HepG2 (cell line): ENCODE results near the gene HMG20B. TPM values are rescaled to one million over a fixed set of nuclear protein-coding genes. Genes with fewer than 3 reads are reported as not detected.
A peak's percentile ranks its signal among the peaks of the same experiment; 100 is the strongest.

ENCODE experiments used
- ATAC-seq: fragments of 200-7000 bp; cut with Tn5 transposase; 3 replicates; pipeline ENCODE4 v1.9.1; 2020; ENCODE audit warnings: mild to moderate bottlenecking, moderate library complexity
- BruUV-seq: library from RNA; stranded (reverse); fragments of 400-500 nt; replicated peaks from 2 replicates; lab custom pipeline; 2021; lab: Mats Ljungman, UMichigan
- CTCF ChIA-PET: fragments of 300-600 bp; formaldehyde crosslinking; extraction: SDS; loops from one replicate; lab custom pipeline; 2021; ENCODE audit warnings: low total read pairs, inconsistent platforms, low intra/inter-chr PET ratio; lab: Yijun Ruan, JAX
- POLR2A ChIA-PET: fragments of 350-600 bp; sonication (Branson Sonifier 250); formaldehyde crosslinking; loops from one replicate; lab custom pipeline; 2020; ENCODE audit warnings: antibody characterized with exemption, inconsistent platforms; lab: Yijun Ruan, JAX
- DNase-seq: peaks from one replicate; pipeline ENCODE4 v3.0.0-alpha.2; 2015; ENCODE audit warnings: low spot score
- FAIRE-seq: peaks from 3 replicates; lab custom pipeline; 2011; peaks lifted over from hg19 to GRCh38; lab: Jason Lieb, UNC
- H2AFZ ChIP-seq: one replicate; pipeline ENCODE4 v1.6.1; 2011; ENCODE audit warnings: low read length, inconsistent platforms
- H3K27ac ChIP-seq: fragments of 300-600 bp; 3 replicates; pipeline ENCODE4 v1.8.0; 2011; ENCODE audit warnings: mixed run types, mild to moderate bottlenecking, mixed read lengths, low read length, inconsistent platforms; ENCODE audit not compliant: insufficient read depth; ENCODE audit errors: extremely low read length
- H3K27me3 ChIP-seq, 2 experiments: fragments of 200-600 bp in 1 of 2; 2 replicates in 1 of 2; 3 replicates in 1 of 2; pipeline versions ENCODE4 v1.6.0 to v1.8.0; 2011; ENCODE audit warnings: low read length in 2 of 2, mild to moderate bottlenecking in 2 of 2, moderate library complexity in 2 of 2, inconsistent platforms in 1 of 2; ENCODE audit not compliant: insufficient read depth in 2 of 2, control insufficient read depth in 1 of 2
- H3K36me3 ChIP-seq, 2 experiments: fragments of 200-600 bp in 1 of 2; replicated peaks in 1 of 2; 2 replicates in 1 of 2; 3 replicates in 1 of 2; pipeline versions ENCODE4 v1.5.1 to v1.8.0; 2011; ENCODE audit warnings: low read length in 2 of 2, inconsistent platforms in 1 of 2; ENCODE audit not compliant: insufficient read depth in 2 of 2, control insufficient read depth in 1 of 2
- H3K4me1 ChIP-seq: 2 replicates; pipeline ENCODE4 v1.5.1; 2012; ENCODE audit warnings: low read length, inconsistent platforms; ENCODE audit not compliant: insufficient read depth
- H3K4me2 ChIP-seq: 2 replicates; pipeline ENCODE4 v1.6.0; 2011; ENCODE audit warnings: low read depth, low read length, inconsistent platforms
- H3K4me3 ChIP-seq, 3 experiments: fragments of 200-600 bp in 1 of 3; sonication (generic), shearing (Covaris generic) in 1 of 3; replicated peaks in 1 of 3; 2 replicates each; pipeline ENCODE4 v1.5.1; 2011 to 2016; ENCODE audit warnings: low read length in 3 of 3, inconsistent platforms in 2 of 3, low read depth in 2 of 3, mild to moderate bottlenecking in 2 of 3, control low read depth in 1 of 3, mixed read lengths in 1 of 3; ENCODE audit not compliant: insufficient read depth in 1 of 3
- H3K79me2 ChIP-seq: one replicate; pipeline ENCODE4 v1.6.1; 2011; ENCODE audit warnings: low read length, inconsistent platforms; ENCODE audit not compliant: insufficient read depth
- H3K9ac ChIP-seq: 2 replicates; pipeline ENCODE4 v1.6.0; 2011; ENCODE audit warnings: mild to moderate bottlenecking, low read depth, low read length, inconsistent platforms; ENCODE audit not compliant: insufficient read depth
- H3K9me3 ChIP-seq: 2 replicates; pipeline ENCODE4 v1.5.1; 2012; ENCODE audit warnings: mild to moderate bottlenecking, low read length
- H4K20me1 ChIP-seq: 2 replicates; pipeline ENCODE4 v1.6.0; 2011; ENCODE audit warnings: inconsistent platforms, mild to moderate bottlenecking, low read length, moderate library complexity; ENCODE audit not compliant: insufficient read depth
- AGO2 ChIP-seq: fragments of 200-400 bp; formaldehyde crosslinking; optimal IDR thresholded peaks from 2 replicates; pipeline ENCODE3; 2017; ENCODE audit warnings: mild to moderate bottlenecking, low read depth, low read length, moderate library complexity
- GATA4 ChIP-seq: sonication (generic); IDR thresholded peaks from 2 replicates; pipeline ENCODE4 v1.6.1; 2016; ENCODE audit warnings: antibody characterized with exemption, low read depth, borderline replicate concordance
- JUN ChIP-seq: sonication (generic); formaldehyde crosslinking; IDR thresholded peaks from 2 replicates; pipeline ENCODE4 v1.4.0; 2020; ENCODE audit warnings: mild to moderate bottlenecking, missing genetic modification reagents
- MLXIP ChIP-seq: sonication (generic); formaldehyde crosslinking; IDR thresholded peaks from 2 replicates; pipeline ENCODE4 v1.9.0; 2021; ENCODE audit warnings: missing genetic modification reagents, borderline replicate concordance
- SMAD3 ChIP-seq: sonication (generic); formaldehyde crosslinking; IDR thresholded peaks from 2 replicates; pipeline ENCODE4 v1.4.0; 2020; ENCODE audit warnings: missing genetic modification reagents
- YEATS2 ChIP-seq: sonication (generic); formaldehyde crosslinking; IDR thresholded peaks from 2 replicates; pipeline ENCODE4 v1.4.0; 2020; ENCODE audit warnings: missing genetic modification reagents, borderline replicate concordance
- ZBTB3 ChIP-seq: sonication (generic); formaldehyde crosslinking; IDR thresholded peaks from 2 replicates; pipeline ENCODE4 v1.4.0; 2020; ENCODE audit warnings: low read depth, mild to moderate bottlenecking, moderate library complexity, missing genetic modification reagents, borderline replicate concordance
- ZNF768 ChIP-seq: sonication (generic); formaldehyde crosslinking; IDR thresholded peaks from 2 replicates; pipeline ENCODE4 v1.4.0; 2020; ENCODE audit warnings: missing genetic modification reagents
- WGBS: methylation state at CpG from one replicate; pipeline ENCODE4 v1.1.6; 2017; ENCODE audit warnings: low lambda C conversion rate; 5-methylcytosine and 5-hydroxymethylcytosine counted together
- in situ Hi-C: cut with HindIII; loops from 2 replicates; pipeline ENCODE4 v1.10.0; 2017; ENCODE audit warnings: low pct_unique_long_range_greater_than_20kb; ENCODE audit not compliant: extremely low pct_ligation_motif_present
- intact Hi-C: fragments of 100-400 bp; cut with micrococcal nuclease; formaldehyde crosslinking; loops from one replicate; pipeline ENCODE4 v1.10.0; 2022; ENCODE audit not compliant: unreplicated experiment
- polyA plus RNA-seq, 8 experiments: library from polyadenylated mRNA; depleted of rRNA in 3 of 8; stranded (reverse) in 7 of 8; unstranded in 1 of 8; fragments of >200 nt; fragmentation: Illumina TruSeq in 4 of 8; extraction: Trizol in 4 of 8; gene quantifications; 2 replicates each; pipeline versions ENCODE4 v1.2.1 to v1.2.3, GENCODE V29; 2011 to 2016; ENCODE audit warnings: low read depth in 4 of 8, missing spikeins in 1 of 8, mixed read lengths in 1 of 8; ENCODE audit not compliant: insufficient read depth in 1 of 8
- total RNA-seq, 5 experiments: library from RNA; depleted of rRNA; stranded (reverse); fragments of >200 nt; fragmentation: Illumina TruSeq; extraction: Trizol; gene quantifications; 2 replicates each; pipeline ENCODE4 v1.2.3, GENCODE V29; 2016; ENCODE audit warnings: low read depth in 1 of 5

HMG20B gene
- total and polyA plus RNA-seq, 2 of the 13 experiments (the other 11 are each of a cell fraction or from before 2014, with no cell fraction given), result 23.9 to 29.2 TPM

- Histone ChIP-seq H3K27me3 (no peaks in the 10 kb centered on the region), H3K4me3 (no peak overlapping the region), H3K4me1 (no peaks in the 10 kb centered on the region), H3K79me2 (no peaks in the 10 kb centered on the region), H2AFZ (no peak overlapping the region)
- no TSS peak for BruUV-seq
- TF ChIP-seq GATA4 (no peak), YEATS2 (CRISPR knock-in tag) (no peak), ZBTB3 (no peak), MLXIP (no peak), ZNF768 (peak; percentile 27; the same call in 1 of the 2 replicates), AGO2 (peak; percentile 23), JUN (CRISPR knock-in tag) (no peak), SMAD3 (CRISPR knock-in tag) (no peak)
- TF ChIP-seq, all 625 proteins: peak for 2
- DNase-seq (no peak), ATAC-seq (no peak), FAIRE-seq (no peak)
- intact Hi-C loops (no loop called here), in situ Hi-C loops (no loop called here)
- Histone ChIP-seq H3K9me3 (no peaks in the 10 kb centered on the region), H4K20me1 (no peaks in the 10 kb centered on the region), H3K4me2 (no peak overlapping the region), H3K9ac (no peak overlapping the region), H3K36me3 (peaks cover 16 to 25% of the 10 kb centered on the region in 2 experiments), H3K27ac (no peak overlapping the region)
- WGBS, result 100% methylated on average over 5 of the region's 33 CpGs
- ChIA-PET CTCF (no interaction called here), POLR2A (interaction anchor here (1.2 kb wide), 1 partner anchor 13 kb away, joined by 3 read pairs; no protein-coding TSS in a partner anchor)
Measured at GRCh38 chr19:3532154-3532786, 40.5 kb upstream of the HMG20B start.
